ENCODE measurements around the gene TASP1.
"Not testable (repeated sequence)": the region's sequence is repeated elsewhere in the genome, so short reads cannot be mapped to it uniquely, and the experiment has no call there.

The TASP1 gene

GRCh38 chr20:13395232-13395631 is 243.5 kb downstream of the TASP1 start:
- no peak for DNase-seq

- DNase-seq: no peak
These were observed 246.3 kb downstream of the TASP1 start for GRCh38 chr20:13392391-13392790.

- DNase-seq: no peak
These were observed 249.6 kb downstream of the TASP1 start for GRCh38 chr20:13389115-13389514.

GRCh38 chr20:13384132-13384531 is 254.6 kb downstream of the TASP1 start:
- DNase-seq: no peak

GRCh38 chr20:13382786-13383185 is 255.9 kb downstream of the TASP1 start:
- DNase-seq: no peak

GRCh38 chr20:13380497-13381229 is 258.1 kb downstream of the TASP1 start:
- DNase-seq: not testable (repeated sequence)

GRCh38 chr20:13373400-13373799 is 265.3 kb downstream of the TASP1 start:
- DNase-seq: no peak

- no peak for DNase-seq
These were observed 274.2 kb downstream of the TASP1 start for GRCh38 chr20:13364278-13365170.

- no peak for DNase-seq
These were observed 275.3 kb downstream of the TASP1 start for GRCh38 chr20:13363473-13363872.

- DNase-seq: not testable (repeated sequence)
These were observed 276.6 kb downstream of the TASP1 start for GRCh38 chr20:13362165-13362564.

GRCh38 chr20:13358936-13359335 is 279.8 kb downstream of the TASP1 start:
- not testable (repeated sequence) for DNase-seq

- not testable (repeated sequence) for DNase-seq
These were observed 280.9 kb downstream of the TASP1 start for GRCh38 chr20:13357782-13358181.

- DNase-seq: no peak
These were observed 282.1 kb downstream of the TASP1 start for GRCh38 chr20:13356591-13356990.

- DNase-seq: no peak
These were observed 282.7 kb downstream of the TASP1 start for GRCh38 chr20:13355941-13356486.

- DNase-seq: no peak
These were observed 283.3 kb downstream of the TASP1 start for GRCh38 chr20:13355411-13355810.

- DNase-seq: no peak
These were observed 285.3 kb downstream of the TASP1 start for GRCh38 chr20:13353261-13353945.

GRCh38 chr20:13349235-13349604 is 289.5 kb downstream of the TASP1 start:
- no peak for DNase-seq

- no peak for DNase-seq
These were observed 290.2 kb downstream of the TASP1 start for GRCh38 chr20:13348311-13349234.

GRCh38 chr20:13344671-13345070 is 294.1 kb downstream of the TASP1 start:
- DNase-seq: no peak

GRCh38 chr20:13342469-13343242 is 296.1 kb downstream of the TASP1 start:
- DNase-seq: no peak

- peak; percentile 6 for DNase-seq
These were observed 296.9 kb downstream of the TASP1 start for GRCh38 chr20:13341737-13342393.
